ENCODE measurements around the gene FIP1L1.
A peak's percentile ranks its signal among the peaks of the same experiment; 100 is the strongest.
"Not testable (repeated sequence)": the region's sequence is repeated elsewhere in the genome, so short reads cannot be mapped to it uniquely, and the experiment has no call there.

Gene FIP1L1

DNA sequence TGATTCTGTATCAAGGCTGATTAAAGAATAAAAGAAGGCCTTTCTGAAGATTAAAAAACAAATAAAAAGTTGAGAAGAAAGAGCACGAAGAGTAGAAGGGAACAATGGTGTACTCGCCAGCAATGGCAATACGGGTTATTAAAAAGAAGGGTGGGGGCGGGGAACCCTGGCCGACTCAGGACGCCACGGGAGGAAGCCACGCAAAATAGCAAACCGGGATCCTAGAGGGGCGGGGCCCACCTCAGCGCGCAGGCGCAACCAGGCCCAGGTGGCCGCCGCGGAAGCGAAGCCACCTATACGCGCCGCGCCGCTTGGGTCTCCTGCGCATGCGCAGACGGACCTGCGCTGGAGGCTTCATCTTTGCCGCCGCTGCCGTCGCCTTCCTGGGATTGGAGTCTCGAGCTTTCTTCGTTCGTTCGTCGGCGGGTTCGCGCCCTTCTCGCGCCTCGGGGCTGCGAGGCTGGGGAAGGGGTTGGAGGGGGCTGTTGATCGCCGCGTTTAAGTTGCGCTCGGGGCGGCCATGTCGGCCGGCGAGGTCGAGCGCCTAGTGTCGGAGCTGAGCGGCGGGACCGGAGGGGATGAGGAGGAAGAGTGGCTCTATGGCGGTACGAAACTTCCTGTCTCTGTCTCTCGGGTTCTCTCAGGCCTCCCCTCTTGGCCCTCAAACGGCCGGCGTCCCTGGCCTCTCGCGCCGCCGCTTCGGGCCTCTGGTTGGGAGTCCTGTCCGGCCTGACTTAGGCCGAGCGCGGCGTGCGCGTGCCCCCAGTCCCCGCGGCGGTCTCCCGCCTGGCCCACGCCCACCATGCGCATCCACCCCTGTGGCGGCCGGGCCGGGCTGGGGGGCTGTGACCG, at the start of gene FIP1L1:
Gene FIP1L1 (plus strand): TSS at position 323 of the 852 bp plus-strand sequence. CDS start 198 bp downstream, at position 521.
- TF ChIP-seq CTCF (IDR thresholded peaks at IDR 0.05; ENCODE audit: low read depth, low read length), result no peak
- peak; percentile 96 for DNase-seq
- Histone ChIP-seq H3K36me3 (peaks cover 19% of the 10 kb centered on the region), H3K27ac (peak within 1 kb of the TSS; percentile 94), H3K9me3 (ENCODE audit: severe bottlenecking) (no peaks in the 10 kb centered on the region), H3K27me3 (ENCODE audit: insufficient read depth, low read depth, severe bottlenecking) (no peaks in the 10 kb centered on the region), H3K4me3 (ENCODE audit: low read depth, low read length) (peak within 1 kb of the TSS; percentile 70)

GRCh38 chr4:53334916-53335315, 42.5 kb upstream of the FIP1L1 start:
- H3K4me3 ChIP-seq (ENCODE audit: low read depth, low read length); H3K27me3 ChIP-seq (ENCODE audit: insufficient read depth, low read depth, severe bottlenecking); H3K9me3 ChIP-seq (ENCODE audit: severe bottlenecking); H3K36me3 ChIP-seq; H3K27ac ChIP-seq; DNase-seq: not testable (repeated sequence)

- H3K27me3 ChIP-seq (ENCODE audit: insufficient read depth, low read depth, severe bottlenecking); H3K9me3 ChIP-seq (ENCODE audit: severe bottlenecking); H3K4me3 ChIP-seq (ENCODE audit: low read depth, low read length); H3K27ac ChIP-seq; DNase-seq; H3K36me3 ChIP-seq: not testable (repeated sequence)
These were observed 37.3 kb upstream of the FIP1L1 start for GRCh38 chr4:53340145-53340544.

- not testable (repeated sequence) for H3K36me3 ChIP-seq; H3K9me3 ChIP-seq (ENCODE audit: severe bottlenecking); H3K27me3 ChIP-seq (ENCODE audit: insufficient read depth, low read depth, severe bottlenecking); DNase-seq; H3K27ac ChIP-seq; H3K4me3 ChIP-seq (ENCODE audit: low read depth, low read length)
These were observed 31.0 kb upstream of the FIP1L1 start for GRCh38 chr4:53346392-53346791.

GRCh38 chr4:53346920-53347852, 30.3 kb upstream of the FIP1L1 start:
- no peak overlapping the region for H3K27ac ChIP-seq
- TF ChIP-seq CTCF (IDR thresholded peaks at IDR 0.05; ENCODE audit: low read depth, low read length), result no peak
- no peaks in the 10 kb centered on the region for H3K27me3 ChIP-seq (ENCODE audit: insufficient read depth, low read depth, severe bottlenecking)
- H3K9me3 ChIP-seq (ENCODE audit: severe bottlenecking), result no peaks in the 10 kb centered on the region
- no peak for DNase-seq
- no peaks in the 10 kb centered on the region for H3K36me3 ChIP-seq
- H3K4me3 ChIP-seq (ENCODE audit: low read depth, low read length), result no peak overlapping the region

DNA sequence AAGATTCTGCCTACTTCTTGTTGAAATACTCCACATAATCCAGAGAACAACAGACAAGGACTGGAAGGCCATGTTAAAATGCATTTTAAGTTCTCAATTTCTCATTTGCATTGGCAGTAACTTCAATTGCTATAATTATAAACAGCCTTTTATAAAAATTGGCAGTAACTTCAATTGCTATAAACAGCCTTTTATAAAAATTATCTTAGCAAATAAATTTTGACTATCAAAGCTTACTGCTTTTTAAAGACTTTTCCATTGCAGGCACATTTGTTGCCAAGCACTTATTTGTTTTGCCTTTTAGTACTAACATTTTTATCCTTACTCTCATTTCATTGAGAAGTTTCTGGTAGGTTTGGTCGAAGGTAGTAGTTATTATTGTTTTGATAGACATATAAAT, 29.4 kb upstream of the FIP1L1 start:
- DNase-seq, result no peak
- TF ChIP-seq CTCF (IDR thresholded peaks at IDR 0.05; ENCODE audit: low read depth, low read length), result no peak
- H3K36me3 ChIP-seq, result peaks cover 2% of the 10 kb centered on the region; the same call in 1 of the 2 replicates
- no peak overlapping the region for H3K4me3 ChIP-seq (ENCODE audit: low read depth, low read length)
- H3K27ac ChIP-seq, result no peak overlapping the region
- H3K9me3 ChIP-seq (ENCODE audit: severe bottlenecking), result no peaks in the 10 kb centered on the region
- no peaks in the 10 kb centered on the region for H3K27me3 ChIP-seq (ENCODE audit: insufficient read depth, low read depth, severe bottlenecking)

DNA sequence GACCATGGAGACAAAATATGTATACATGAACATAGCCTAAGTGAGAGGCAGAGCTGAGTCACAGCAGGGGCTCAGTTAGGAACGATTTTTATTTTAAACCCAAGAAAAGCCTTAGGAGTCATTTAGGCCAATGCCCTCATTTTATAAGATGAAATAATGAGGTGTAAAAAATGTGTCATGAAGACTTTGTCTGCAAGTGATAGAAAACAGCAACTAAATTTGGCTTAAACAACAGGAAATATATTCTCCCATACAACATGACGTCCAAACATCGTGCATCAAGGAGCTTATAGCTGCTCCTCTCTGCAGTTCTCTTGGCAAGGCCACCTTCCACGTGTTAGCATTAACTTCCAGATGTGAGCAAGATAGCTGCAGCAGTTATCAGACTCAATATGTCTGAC, 28.4 kb upstream of the FIP1L1 start:
- peaks cover 2% of the 10 kb centered on the region; the same call in 1 of the 2 replicates for H3K36me3 ChIP-seq
- H3K27ac ChIP-seq, result no peak overlapping the region
- DNase-seq, result no peak
- no peak overlapping the region for H3K4me3 ChIP-seq (ENCODE audit: low read depth, low read length)
- H3K9me3 ChIP-seq (ENCODE audit: severe bottlenecking), result no peaks in the 10 kb centered on the region
- TF ChIP-seq CTCF (IDR thresholded peaks at IDR 0.05; ENCODE audit: low read depth, low read length), result no peak
- no peaks in the 10 kb centered on the region for H3K27me3 ChIP-seq (ENCODE audit: insufficient read depth, low read depth, severe bottlenecking)

Data from WERI-Rb-1 (cell line).